Epithelial cell of esophagus (primary cell): Measurements from ENCODE around the gene ASCC3.

Source experiments
- DNase-seq: peaks from one replicate; pipeline ENCODE4 v3.0.0; 2010; ENCODE audit warnings: low read depth
- H3K4me3 ChIP-seq: 2 replicates; pipeline ENCODE4 v1.5.1; 2011; ENCODE audit warnings: mild to moderate bottlenecking, low read length, control low read depth
- CTCF ChIP-seq: IDR thresholded peaks from 2 replicates; pipeline ENCODE4 v1.5.1; 2011; ENCODE audit warnings: low read depth, mild to moderate bottlenecking, low read length, control low read depth, inconsistent platforms; ENCODE audit not compliant: insufficient read depth; ENCODE audit errors: missing control alignments

The ASCC3 gene

DNA sequence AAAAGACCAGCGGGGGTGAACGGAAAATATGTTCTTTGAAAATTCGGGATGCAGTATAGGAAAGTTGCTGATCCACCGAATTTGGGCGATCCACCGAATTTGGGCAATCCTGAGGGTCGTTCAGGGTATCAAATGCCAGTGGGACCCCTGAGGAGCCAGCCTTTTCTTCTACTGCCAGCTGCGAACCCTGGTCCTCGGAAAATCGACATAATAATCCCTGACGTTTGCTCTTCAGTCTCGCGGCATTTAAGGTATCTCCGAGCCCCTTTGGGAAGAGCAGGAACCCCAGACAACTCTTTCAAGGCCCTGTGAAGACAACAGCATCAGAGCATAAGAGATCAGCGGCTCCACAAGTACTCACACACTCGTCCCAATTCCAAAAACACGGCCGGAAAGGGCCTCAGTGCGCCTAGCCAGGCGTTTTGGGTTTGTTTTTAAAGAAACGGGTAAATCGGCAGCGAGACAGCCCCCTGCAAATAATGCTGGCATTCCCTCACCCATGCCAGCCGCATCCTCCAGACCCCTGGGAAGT is 417.4 kb downstream of the ASCC3 start:
- no peak overlapping the region for H3K4me3 ChIP-seq

DNA sequence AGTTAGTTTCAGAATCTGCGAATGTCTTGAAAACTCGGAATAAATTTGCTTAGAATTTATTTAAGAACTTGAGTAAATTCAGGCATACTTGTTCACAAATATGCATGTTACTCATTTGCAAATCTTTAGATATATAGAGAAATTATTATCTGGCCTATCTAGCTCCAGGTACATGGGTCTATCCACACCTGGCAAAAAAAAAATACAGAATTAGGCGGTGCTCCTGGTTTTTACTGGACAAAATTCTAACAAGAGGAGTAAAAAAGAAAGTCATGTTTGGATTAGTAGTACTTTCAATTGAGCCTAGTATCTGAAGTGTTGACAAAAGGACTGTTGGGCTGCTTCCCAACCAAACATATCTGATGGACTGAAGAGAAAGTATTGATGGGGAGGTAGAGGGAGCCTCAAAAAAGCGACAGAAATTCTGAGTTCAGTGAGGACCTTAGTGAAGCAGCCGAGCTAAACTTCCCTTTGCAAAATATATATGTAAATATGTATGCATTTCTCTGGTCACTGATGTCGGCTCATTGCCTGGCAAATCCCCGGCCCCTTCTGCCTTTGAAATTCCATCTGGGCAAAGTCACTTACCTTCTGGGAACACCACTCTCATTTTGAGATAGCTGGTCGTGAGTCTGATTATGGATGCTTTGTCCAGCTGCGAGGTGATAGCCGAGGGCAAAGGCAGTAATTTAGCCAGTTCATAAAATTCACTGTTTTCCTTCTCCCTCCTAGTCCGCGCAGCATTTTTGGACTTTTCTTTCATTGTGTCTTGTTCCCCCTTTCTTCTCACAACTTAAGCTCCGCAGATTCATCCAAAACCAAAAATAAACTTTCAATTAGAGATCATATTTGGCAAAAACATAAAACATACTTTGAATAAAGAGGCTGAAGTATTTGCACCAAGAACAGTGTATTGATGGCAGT is 418.2 kb downstream of the ASCC3 start:
- H3K4me3 ChIP-seq, result no peak overlapping the region
- DNase-seq, result no peak
- TF ChIP-seq CTCF, result no peak

More for the DNA sequence above, 417.4 kb downstream of the ASCC3 start:
- no peak for DNase-seq
- TF ChIP-seq CTCF, result no peak

DNA sequence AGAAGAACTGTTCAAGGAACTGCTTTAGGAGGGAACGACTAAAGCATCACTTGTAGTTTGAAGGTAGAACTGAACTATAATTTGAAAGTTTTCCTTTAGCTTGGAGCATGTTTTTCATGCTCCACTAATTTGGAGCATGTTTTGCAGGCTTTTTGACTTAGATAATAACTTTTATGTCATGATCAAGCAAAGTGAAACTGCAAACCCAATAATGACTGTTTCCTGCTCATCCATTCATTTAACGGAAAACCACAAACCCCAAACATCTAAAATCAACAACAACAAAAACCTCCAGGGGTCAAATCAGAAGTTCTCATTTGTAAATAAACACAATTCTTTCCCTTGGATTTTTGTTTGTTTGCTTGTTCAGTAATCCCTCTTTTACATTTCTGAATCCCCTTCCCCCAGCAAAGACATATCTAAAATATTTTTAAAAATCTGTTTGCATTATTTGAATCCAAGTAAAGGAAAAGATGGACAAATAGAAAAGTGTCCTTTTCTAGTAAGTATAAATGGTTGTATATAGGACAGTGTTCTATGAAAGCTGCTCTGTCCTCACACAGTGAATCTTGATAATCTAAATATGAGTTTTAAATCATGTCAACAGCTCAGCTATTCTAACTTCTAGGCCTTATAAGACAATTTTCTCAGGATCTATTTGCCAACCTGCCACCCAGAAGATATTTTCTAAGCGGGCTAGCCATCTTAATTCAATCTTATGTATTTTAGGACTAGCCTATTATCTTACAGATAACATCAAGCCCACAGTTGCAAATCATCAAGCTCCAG is 419.0 kb downstream of the ASCC3 start:
- TF ChIP-seq CTCF, result no peak
- no peak overlapping the region for H3K4me3 ChIP-seq
- DNase-seq, result no peak

- TF ChIP-seq CTCF, result no peak
- H3K4me3 ChIP-seq, result no peak overlapping the region
- DNase-seq, result no peak
Observed at GRCh38 chr6:100461278-100461916, 419.7 kb downstream of the ASCC3 start.

GRCh38 chr6:100460650-100461204 is 420.4 kb downstream of the ASCC3 start:
- TF ChIP-seq CTCF, result peak; percentile 31
- H3K4me3 ChIP-seq, result no peak overlapping the region
- no peak for DNase-seq

GRCh38 chr6:100459592-100460184 is 421.4 kb downstream of the ASCC3 start:
- TF ChIP-seq CTCF, result no peak
- no peak overlapping the region for H3K4me3 ChIP-seq
- DNase-seq, result no peak
